Activated CD4-positive, alpha-beta T cell treated with anti-CD3 and anti-CD28 coated beads, Interleukin-2, Interleukin-4, amounts not matched to agents 100 ng/mL and 50 ng/mL, durations not matched to agents 16 hours and 8 hours (primary cell): Measurements from ENCODE around the gene DBF4B.
"Not testable (repeated sequence)": the region's sequence is repeated elsewhere in the genome, so short reads cannot be mapped to it uniquely, and the experiment has no call there.

ENCODE experiments used
- DNase-seq: peaks from one replicate; pipeline ENCODE4 v3.0.0-alpha.2; 2020; ENCODE audit warnings: low spot score

Gene DBF4B

GRCh38 chr17:44734272-44734671 lies 25.8 kb downstream of the DBF4B start:
- DNase-seq, result no peak

DNA sequence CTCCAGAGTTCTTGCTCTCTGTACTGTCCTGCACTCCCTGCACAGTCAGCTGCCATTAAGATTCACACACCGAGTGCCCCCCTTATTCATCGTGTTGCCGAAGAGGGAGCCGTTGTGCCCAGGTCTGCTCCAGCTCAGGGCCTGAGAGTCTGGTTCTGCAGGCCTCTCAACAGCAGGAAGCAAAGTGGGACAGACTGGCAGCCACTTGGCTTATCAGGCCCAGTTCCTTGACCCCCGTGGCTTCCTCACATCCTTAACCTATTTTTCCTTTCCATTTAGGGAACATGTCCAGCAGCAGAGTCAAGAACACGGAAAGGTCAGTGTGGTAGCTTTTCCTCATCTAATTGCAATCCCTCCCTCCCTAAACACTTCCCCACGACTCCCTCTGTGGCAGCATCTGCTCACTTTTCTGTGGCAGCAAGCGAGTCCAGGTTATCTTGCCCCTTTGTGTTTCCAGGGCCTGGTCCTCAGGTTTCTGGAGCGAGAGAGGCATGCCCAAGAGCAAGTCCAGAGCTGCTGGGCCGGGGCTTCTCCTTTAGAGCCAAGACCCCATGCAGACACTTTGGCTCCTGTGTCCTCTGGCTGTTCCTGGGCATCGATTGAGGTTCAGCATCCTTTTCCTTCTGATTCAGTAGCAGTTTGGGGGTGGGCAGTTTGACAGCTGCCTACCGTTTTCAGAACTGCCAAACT lies 28.2 kb downstream of the DBF4B start:
- no peak for DNase-seq

DNA sequence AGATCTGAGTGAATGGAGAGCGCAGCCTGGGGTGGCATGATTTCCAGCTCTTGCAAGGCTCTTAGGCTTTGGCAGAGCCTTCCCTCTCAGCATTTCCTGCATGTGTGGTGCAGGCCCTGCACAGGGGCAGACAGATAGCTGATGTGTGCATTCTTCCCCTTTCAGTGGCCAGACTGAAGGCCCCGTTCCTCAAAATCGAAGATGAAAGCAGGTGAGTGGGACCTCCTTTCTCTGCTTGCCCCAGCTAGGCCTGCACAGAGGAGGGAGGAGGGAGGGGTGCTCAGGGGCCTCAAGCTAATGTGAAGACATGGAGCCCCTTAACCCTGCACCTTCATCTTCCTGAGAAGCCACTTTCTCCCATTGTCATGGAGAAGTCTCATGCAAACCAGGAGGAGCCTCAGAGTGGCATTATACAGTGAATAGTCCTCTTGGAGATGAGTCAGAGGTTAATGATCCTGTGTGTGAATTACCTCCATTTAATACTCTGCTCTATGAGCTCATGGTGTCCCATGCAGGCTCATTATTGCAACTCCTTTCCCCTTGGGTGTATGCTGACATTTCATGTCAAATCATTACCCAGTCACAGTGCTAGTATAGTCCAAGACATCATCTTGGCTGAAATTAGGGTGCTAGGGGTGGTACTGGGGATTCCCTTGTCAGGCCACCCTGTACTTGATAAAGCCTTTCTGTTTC lies 29.9 kb downstream of the DBF4B start:
- DNase-seq, result no peak

DNA sequence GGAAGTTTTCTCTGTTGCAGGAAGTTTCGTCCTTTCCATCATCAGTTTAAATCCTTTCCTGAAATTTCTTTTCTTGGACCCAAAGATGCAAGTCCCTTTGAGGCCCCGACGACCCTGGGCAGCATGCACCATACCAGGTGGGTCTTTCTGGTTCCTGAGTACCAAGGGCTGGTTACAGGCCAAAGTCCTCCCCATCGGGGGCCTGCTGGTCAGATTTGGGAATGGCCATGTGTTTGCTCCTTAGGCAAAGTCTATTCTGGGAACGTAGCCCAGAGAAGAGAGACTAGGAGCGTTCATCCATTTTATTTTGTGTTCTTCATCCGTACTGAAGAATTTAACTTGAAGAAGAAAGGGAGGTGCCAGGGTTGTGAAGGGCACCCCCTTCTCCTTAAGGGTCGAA lies 32.9 kb downstream of the DBF4B start:
- no peak for DNase-seq

DNA sequence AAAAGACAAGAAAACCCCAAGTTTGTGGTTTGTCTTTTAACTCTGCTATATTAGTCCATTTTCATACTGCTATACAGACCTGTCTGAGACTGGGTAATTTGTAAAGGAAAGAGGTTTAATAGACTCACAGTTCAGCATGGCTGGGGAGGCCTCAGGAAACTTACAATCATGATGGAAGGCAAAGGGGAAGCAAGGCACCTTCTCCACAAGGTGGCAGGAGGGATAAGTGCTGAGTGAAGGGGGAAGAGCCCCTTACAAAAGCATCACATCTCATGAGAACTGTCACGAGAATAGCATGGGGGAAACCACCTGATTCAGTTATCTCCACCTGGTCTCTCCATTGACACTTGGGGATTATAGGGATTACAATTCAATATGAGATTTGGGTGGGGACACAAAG lies 36.8 kb downstream of the DBF4B start:
- DNase-seq, result no peak

GRCh38 chr17:44745738-44746137 lies 37.3 kb downstream of the DBF4B start:
- not testable (repeated sequence) for DNase-seq

DNA sequence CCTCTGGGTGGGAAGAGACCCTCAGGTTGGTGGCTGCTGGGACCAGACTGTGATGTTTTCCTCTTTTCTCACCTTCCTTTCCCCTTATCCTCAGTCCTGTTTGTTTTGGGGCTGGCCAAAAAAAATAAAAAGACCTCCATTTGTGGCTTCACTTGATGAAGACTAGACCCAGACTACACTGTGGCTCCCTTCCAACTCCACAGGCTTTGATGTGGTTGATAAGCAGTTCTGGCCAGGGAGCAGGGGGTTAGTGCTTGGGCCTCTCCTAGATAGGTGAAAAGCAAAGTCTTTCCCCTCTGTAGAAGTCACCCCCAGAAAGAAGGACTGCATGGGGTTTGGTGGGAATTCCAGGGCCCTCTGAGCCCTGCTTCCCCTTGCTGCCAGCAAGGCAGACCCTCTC lies 39.1 kb downstream of the DBF4B start:
- no peak for DNase-seq

GRCh38 chr17:44749076-44749979 lies 40.9 kb downstream of the DBF4B start:
- no peak for DNase-seq

- no peak for DNase-seq
These were observed 41.5 kb downstream of the DBF4B start for GRCh38 chr17:44749980-44750318.

- DNase-seq, result no peak
These were observed 42.9 kb downstream of the DBF4B start for GRCh38 chr17:44751331-44751730.

- no peak for DNase-seq
These were observed 43.3 kb downstream of the DBF4B start for GRCh38 chr17:44751806-44752205.

DNA sequence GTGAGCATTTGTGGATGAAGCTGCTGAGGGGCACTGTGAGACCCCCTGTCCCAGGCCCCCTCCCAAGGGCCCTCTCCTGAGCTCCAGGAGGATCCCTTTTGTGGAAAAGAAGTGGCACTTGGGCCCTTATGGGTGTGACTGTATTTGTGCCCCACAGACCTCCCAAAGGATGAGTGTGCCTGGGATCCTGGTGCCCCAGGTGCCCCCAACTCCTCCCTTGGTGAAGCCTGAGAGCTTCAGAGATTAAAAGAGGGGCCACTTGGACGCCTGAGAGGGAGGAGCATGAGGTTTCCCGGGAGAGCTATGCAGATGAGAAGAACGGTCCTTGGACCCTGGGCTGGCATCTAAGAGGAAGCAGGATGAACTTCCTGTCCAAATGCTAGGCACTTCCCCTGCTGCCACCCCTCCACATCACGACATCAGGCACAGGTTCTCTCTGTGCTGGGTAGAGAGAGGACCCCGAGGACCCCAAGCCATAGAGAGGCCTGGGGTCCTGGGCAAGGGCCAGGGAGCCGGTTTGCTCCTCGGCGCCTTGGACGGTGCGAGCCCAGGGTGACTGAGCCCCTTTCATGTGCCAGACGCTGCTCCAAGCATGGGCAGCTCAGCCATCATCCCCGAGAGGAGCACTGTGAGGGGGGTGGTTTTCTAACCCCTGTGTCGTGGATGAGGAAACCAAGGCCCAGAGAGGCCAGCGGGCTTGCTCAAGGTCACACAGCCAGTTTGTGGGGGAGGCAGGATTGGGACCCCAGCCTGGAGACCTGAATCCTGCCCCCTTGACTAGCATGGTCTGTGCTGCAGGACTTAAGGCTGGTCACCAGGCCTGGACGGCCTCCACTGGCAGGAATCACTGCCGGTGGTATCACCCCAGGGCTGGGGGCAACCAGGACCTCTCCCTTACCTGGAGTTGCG lies 44.7 kb downstream of the DBF4B start:
- DNase-seq, result no peak

GRCh38 chr17:44754276-44754675 lies 45.8 kb downstream of the DBF4B start:
- DNase-seq, result no peak

- DNase-seq, result not testable (repeated sequence)
These were observed 46.7 kb downstream of the DBF4B start for GRCh38 chr17:44755180-44755579.

- DNase-seq, result no peak
These were observed 48.8 kb downstream of the DBF4B start for GRCh38 chr17:44757045-44757917.

- no peak for DNase-seq
These were observed 49.5 kb downstream of the DBF4B start for GRCh38 chr17:44757918-44758413.

GRCh38 chr17:44758414-44759085 lies 50.1 kb downstream of the DBF4B start, which contains the start of gene ADAM11:
ADAM11 (plus strand) TSS chr17:44758988; CDS start chr17:44759200, 212 bp downstream.
- no peak for DNase-seq

DNA sequence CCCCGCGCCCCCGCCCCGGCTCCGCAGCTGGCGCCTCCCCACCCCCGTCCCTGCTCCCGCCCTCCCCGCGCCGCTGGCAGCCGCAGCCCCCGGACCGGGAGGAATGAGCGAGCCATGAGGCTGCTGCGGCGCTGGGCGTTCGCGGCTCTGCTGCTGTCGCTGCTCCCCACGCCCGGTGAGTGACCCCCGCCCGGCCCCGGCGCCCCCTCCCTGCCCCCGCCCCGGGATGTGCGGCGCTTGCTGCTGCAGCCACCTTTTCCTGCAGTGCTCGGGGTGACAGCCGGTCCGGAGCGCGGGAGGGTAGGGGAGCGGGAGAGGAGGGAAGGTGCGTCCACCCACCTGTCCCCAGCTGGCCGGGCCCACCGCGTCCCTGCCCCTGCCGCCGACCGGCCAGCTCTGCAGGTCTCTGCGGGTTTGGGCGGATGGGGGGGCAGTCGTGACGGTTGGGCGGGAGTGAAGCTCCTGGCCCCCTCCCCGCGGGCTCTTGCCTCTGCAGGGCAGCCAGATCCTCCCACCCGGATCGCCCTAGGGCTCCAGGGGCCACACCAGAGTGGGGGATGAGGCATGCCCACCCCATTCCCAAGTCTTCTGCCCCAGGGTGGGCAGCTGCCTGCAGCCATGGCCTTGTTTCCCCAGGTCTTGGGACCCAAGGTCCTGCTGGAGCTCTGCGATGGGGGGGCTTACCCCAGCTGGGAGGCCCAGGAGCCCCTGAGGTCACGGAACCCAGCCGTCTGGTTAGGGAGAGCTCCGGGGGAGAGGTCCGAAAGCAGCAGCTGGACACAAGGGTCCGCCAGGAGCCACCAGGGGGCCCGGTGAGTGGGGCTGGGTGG lies 50.8 kb downstream of the DBF4B start:
- no peak for DNase-seq

DNA sequence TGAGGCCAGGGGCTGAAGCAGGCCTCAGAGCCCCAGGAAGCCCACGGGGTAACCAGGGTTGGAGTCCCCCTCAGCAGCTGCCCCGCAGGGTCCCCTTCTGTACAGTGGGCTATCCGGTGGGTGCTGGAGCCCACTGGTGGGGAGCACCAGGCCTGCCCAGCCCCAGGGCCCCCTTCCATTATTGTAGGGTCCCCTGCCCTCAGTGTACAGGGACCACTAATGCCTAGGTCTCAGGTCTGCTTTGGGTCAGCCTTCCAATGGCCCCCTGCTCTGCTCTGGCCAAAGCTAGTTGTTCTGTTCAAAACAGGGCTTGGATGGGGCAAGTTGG lies 51.4 kb downstream of the DBF4B start:
- no peak for DNase-seq
